Measurements from ENCODE around the gene ABCC3. TPM values are rescaled to one million over a fixed set of nuclear protein-coding genes. Genes with fewer than 3 reads are reported as not detected.

ABCC3 gene
- total RNA-seq, 1 donor from 2014 or later = not detected

- TF ChIP-seq CTCF (IDR thresholded peaks at IDR 0.05; ENCODE audit: partially characterized antibody, unreplicated experiment) = no peak
- Mint-ChIP-seq H3K9me3 (ENCODE audit: unreplicated experiment) (peaks cover 4% of the 10 kb centered on the region), H3K4me3 (ENCODE audit: unreplicated experiment) (no peak overlapping the region), H3K27me3 (ENCODE audit: unreplicated experiment) (peaks cover 4% of the 10 kb centered on the region), H3K4me1 (ENCODE audit: low read depth, unreplicated experiment) (peaks cover 35% of the 10 kb centered on the region), H3K36me3 (ENCODE audit: unreplicated experiment) (no peaks in the 10 kb centered on the region), H3K27ac (ENCODE audit: unreplicated experiment) (no peak overlapping the region)
- DNase-seq = no peak
These were observed 53.6 kb downstream of the ABCC3 start for GRCh38 chr17:50688245-50688644.

- Mint-ChIP-seq H3K4me1 (ENCODE audit: low read depth, unreplicated experiment) (peaks cover 39% of the 10 kb centered on the region), H3K4me3 (ENCODE audit: unreplicated experiment) (no peak overlapping the region), H3K27ac (ENCODE audit: unreplicated experiment) (no peak overlapping the region), H3K9me3 (ENCODE audit: unreplicated experiment) (peaks cover 4% of the 10 kb centered on the region), H3K36me3 (ENCODE audit: unreplicated experiment) (no peaks in the 10 kb centered on the region), H3K27me3 (ENCODE audit: unreplicated experiment) (peaks cover 4% of the 10 kb centered on the region)
- DNase-seq = peak; percentile 39
- TF ChIP-seq CTCF (IDR thresholded peaks at IDR 0.05; ENCODE audit: partially characterized antibody, unreplicated experiment) = no peak
These were observed 54.6 kb downstream of the ABCC3 start for GRCh38 chr17:50689251-50689650.

DNA sequence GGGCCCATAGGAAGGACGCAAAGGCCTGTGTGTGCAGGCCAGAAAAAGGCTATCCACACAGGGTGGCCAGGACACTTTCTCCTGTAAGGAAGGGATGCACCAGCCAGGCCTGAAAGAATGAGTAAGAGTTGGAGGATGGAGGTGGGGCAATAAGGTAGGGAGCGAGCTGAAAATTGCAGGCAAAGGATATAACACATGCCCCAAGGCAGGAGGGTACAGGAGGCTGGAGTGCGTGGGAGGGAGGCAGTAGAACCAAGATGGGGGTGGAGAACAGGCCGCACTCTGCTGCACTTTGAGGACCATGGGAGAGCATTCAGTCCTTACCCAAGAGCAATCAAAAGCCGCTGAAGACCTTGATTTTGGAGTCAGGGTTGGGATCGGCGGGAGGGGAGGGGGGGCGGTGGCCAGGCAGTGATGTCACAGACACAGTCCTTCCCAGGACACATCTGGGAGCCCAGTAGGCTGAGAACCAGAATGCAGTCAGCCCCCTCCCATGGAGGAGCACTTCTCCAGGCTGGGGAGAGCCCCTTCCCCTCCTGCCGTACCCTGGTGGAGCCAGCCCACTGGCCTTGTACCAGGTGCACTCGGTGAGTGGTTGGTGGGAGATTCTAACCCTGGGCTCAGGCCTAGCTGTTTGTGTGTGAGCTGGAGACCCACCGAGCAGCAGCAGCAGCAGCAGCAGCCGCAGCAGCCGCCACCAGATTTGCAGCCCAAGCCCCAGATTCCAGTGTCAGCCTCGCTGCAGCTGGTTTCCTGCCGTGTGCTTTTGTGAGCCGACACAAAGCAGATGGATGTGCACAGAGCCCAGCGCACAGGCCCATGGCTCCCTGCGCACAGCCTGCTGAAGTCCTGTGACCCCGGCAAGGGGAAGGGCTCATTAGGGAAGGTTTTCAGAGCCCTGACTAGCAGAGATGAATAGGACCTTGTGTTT, 55.5 kb downstream of the ABCC3 start:
- Mint-ChIP-seq H3K36me3 (ENCODE audit: unreplicated experiment) (no peaks in the 10 kb centered on the region), H3K27me3 (ENCODE audit: unreplicated experiment) (peaks cover 3% of the 10 kb centered on the region), H3K27ac (ENCODE audit: unreplicated experiment) (peak overlapping the region; percentile 77), H3K4me3 (ENCODE audit: unreplicated experiment) (peak overlapping the region; percentile 69), H3K9me3 (ENCODE audit: unreplicated experiment) (peaks cover 4% of the 10 kb centered on the region), H3K4me1 (ENCODE audit: low read depth, unreplicated experiment) (peaks cover 42% of the 10 kb centered on the region)
- TF ChIP-seq CTCF (IDR thresholded peaks at IDR 0.05; ENCODE audit: partially characterized antibody, unreplicated experiment) = no peak
- peak; percentile 70 for DNase-seq

GRCh38 chr17:50690887-50691549, 56.3 kb downstream of the ABCC3 start:
- peak overlapping the region; percentile 25 for H3K4me3 Mint-ChIP-seq (ENCODE audit: unreplicated experiment)
- no peak for TF ChIP-seq CTCF (IDR thresholded peaks at IDR 0.05; ENCODE audit: partially characterized antibody, unreplicated experiment)
- no peak for DNase-seq
- no peaks in the 10 kb centered on the region for H3K36me3 Mint-ChIP-seq (ENCODE audit: unreplicated experiment)
- peaks cover 2% of the 10 kb centered on the region for H3K27me3 Mint-ChIP-seq (ENCODE audit: unreplicated experiment)
- peaks cover 45% of the 10 kb centered on the region for H3K4me1 Mint-ChIP-seq (ENCODE audit: low read depth, unreplicated experiment)
- peaks cover 4% of the 10 kb centered on the region for H3K9me3 Mint-ChIP-seq (ENCODE audit: unreplicated experiment)
- H3K27ac Mint-ChIP-seq (ENCODE audit: unreplicated experiment) = peak overlapping the region; percentile 77
